HG03575 (cell line): ENCODE results near the gene SLC2A13.
"Not testable (repeated sequence)": the region's sequence is repeated elsewhere in the genome, so short reads cannot be mapped to it uniquely, and the experiment has no call there.

Experiments used
- ATAC-seq: cut with Tn5 transposase; IDR thresholded peaks from one replicate; pipeline ENCODE4 v1.9.1; 2021; ENCODE audit not compliant: unreplicated experiment, insufficient number of reproducible peaks, low FRiP score; ENCODE audit errors: extremely low read depth

SLC2A13 gene

DNA sequence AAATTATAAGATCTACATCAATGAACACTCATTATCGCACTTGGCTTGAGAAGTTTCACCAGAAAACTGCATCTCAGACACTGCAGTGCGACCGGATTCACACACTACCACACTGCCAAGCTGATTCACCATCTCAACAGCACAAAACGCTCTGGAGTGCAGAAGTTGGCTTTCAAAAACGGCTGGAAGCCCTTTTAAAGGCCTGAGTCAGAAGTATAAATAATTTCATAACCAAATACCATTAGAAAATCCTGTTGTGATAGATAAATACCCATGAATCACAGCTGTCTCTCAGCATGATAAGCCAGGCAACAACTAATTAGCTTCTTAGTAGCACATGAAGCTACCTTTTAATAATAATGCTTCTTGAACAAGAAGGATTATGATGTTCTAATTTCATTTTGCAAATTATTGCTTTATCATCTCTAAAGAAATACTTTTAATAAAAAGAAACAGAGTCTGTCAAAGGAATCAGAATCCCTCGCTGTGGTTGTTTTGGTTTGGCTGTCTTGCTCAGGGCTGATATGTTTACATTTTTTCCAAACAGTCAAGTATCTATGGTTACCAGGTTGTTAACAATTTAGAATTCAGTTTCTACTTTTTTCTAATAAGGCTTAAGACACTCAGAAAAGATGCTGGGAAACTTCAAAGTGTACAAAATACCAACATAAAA is 51.2 kb downstream of the SLC2A13 start:
- ATAC-seq = no peak

DNA sequence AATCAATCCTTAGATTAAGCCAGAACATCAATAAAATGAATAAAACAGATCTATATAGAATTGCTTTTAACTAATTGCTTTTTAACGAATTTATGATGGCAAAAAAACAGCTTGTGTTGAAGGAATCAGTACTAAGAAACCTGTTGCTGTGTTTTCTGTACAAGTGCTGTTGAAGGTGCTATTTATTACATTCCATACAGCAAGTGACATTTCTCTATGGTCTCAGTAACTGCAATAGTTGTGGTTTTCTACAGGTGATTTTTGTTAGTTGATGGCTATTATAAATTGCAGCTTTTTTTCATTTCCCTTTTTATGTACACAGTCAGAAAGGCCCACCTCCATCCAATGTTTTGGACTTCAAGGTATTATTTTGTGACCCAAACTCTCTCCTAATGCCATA is 56.6 kb downstream of the SLC2A13 start:
- no peak for ATAC-seq

DNA sequence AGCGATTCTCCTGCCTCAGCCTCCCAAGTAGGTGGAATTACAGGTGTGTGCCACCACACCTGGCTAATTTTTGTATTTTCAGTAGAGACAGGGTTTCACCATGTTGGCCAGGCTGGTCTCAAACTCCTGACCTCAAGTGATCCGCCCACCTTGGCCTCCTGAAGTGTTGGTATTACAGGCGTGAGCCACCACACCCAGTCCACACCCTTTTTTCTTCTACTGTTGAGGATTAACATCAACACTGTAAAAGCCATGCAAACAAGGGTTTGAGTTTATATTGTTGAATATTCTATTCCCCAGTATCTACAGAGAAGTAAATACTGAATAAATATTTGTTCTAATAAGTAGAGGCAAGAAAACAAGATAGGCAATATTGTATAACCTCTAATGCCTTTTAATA is 58.9 kb downstream of the SLC2A13 start:
- ATAC-seq = not testable (repeated sequence)

DNA sequence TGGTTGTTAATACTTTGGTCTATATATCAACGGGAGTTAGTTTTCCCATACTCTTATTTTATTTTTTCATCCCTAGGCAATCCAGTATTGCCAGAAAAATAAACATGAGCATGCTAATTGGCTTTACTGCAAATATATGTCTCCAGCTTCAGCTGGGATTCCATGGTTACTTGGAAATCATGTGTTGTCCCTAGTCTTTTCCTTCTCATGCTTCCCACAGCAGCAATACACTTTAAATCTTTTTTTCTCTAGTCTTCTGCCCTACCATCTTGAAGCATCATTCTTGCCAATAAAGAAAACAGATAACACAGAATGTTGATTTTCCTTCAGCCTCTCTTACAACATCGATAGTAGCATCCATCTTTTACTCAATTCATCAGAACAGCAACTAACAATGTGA is 60.2 kb downstream of the SLC2A13 start:
- no peak for ATAC-seq

DNA sequence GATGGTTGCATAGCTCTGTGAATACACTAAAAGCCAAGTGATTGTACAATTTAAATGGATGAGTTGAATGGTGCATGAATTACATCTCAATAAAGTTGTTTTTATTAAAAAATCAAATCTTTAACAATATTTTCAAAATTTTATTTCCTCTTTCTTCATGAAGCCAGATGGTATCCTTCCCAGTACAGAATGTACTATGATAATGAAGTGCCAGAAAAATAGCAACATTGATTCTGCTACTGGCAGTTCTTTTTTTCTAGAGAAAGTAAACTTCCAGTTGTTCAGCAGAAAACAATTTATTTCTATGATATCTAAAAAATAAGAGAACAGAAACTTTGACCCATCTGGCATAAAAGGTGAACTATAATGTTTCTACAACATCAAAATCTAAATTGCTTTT is 61.5 kb downstream of the SLC2A13 start:
- ATAC-seq = no peak

DNA sequence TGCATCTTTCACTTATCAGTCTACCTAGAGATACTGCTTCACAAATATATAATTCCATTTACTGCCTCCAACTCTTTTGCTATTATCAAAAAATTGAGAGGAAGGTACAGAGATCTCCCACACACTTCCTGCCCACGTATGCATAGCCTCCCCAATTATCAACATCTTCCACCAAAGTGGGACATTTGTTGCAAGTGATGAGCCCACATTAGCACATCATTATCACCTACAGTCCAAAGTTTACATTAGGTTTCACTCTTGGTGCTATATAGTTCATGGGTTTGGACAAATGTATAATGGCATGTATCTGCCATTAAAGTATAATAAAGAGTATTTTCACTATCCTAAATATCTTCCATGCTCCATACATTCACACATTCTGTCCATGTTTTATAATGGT is 66.3 kb downstream of the SLC2A13 start:
- ATAC-seq = no peak

DNA sequence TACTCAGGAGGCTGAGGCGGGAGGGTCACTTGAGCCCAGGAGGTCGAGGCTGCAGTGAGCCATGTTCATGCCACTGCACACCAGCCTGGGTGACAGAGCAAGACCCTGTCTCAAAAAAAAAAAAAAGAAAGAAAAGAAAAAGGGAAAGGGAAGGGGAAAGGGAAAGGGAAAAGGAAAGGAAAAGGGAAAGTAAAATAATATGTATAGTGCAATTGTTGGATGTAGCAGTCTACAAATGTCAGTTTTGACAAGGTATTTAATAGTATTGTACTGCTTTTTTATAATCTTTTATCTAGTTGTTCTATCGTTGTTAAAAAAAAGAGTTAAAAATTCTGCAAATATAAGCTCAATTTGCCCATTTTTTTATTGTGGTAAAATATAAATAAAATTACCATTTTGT is 67.3 kb downstream of the SLC2A13 start:
- no peak for ATAC-seq

DNA sequence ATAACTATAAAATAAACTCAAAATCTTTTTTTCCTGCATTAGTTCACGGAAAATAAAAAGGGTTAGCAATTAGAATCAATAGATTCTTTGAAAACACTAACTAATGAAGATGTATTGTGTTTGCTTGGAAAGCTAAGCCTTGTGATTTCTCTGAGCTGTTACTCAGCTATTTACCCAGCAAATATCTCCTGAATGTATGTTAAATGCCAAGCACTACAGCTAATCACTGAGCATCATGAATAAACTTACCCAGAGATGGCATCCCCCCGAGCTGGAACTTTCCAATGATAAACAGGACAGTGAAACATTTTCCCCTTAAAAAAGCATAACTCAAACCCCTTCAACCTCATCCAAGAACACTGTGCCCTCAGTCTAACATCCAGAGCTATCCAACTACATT is 71.2 kb downstream of the SLC2A13 start:
- ATAC-seq = no peak

DNA sequence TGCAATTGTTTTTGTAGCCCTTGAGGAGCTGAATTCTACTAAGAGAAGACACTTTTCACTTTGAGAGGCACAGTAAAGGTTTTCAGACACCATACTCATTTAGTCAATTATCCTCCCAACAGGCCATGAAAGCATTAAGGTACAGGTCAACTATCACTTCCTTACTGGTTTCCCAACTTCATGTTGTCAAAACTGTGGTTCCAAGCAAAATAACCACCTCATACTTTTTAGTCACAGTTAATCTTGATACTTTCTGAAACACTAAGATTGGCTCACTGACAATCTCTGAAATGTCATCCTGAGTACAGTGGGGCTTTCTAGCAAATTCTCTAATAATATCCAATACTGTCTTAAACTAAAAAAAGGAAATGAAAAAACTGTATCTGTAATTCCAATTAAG is 71.7 kb downstream of the SLC2A13 start:
- no peak for ATAC-seq

DNA sequence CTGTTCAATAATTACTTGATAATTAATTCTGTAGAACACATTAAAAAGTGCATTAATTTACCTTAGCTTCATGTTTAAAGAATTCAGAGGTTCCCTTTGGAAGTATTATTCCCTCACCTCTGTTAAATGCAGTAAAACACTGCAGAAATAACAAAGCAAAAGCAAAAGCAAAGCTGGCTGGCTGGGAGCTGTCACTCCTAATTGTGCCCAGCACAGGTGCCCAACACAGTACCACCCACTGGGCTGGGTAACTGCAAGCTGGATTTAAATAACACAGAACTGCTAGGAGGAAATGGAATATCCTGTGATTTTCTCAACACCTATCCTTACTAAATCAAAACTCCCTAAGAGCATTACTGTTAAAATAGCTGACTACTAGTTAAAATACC is 72.6 kb downstream of the SLC2A13 start:
- ATAC-seq = no peak

DNA sequence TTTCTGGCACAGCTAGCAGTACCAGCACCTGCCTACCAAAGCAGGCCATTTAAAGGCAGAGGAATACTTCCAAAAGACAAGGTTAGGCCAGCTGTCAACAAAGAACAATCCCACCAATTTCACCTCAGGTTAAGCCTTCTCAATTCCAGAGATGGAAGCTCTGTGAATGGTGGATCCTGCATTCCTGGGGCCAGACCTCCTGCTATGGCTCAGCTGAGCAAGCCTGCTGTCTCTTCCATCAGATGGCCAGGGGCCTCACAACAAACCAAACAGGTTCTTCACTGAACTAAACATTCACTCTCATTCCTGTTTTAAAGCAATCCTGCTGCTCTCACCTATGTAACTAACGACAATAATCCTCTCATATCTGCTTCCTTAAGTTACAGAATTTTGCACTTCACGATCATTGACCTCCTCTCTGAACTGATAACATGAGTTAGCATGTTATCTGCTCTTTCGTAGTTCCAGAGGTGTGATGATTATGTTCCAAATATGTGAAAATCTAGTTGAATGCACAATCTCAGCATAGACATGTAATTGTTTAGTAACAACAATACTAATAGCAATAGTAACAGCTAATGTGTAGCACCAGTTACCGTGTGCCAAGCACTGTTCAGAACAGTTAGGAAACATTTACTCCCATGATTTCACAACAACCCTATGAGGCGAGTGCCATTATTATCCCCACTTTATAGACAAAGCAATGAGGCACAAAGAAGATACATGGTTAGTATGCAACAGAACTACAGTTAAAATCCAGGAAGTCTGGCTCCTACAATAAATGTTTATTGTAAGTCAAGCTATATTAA is 73.2 kb downstream of the SLC2A13 start:
- ATAC-seq = no peak

DNA sequence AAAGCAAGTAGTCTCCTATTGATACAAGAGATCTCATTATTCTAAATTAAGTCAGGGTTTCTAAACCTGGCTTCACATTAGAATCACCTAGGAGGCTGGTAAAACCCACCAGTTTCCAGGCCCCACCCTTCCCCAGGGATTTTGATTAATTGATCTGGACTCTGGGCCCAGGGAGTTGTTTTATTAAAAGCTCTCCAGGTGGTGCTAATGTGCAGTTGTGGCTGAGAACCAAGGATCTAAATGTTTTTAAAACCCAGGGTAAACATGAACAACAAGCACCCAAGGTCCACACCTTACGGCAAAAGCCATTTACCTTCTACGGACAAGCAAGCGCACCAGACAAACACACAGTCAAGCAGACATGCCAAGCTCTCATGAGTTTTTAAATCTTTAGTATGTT is 73.9 kb downstream of the SLC2A13 start:
- no peak for ATAC-seq

DNA sequence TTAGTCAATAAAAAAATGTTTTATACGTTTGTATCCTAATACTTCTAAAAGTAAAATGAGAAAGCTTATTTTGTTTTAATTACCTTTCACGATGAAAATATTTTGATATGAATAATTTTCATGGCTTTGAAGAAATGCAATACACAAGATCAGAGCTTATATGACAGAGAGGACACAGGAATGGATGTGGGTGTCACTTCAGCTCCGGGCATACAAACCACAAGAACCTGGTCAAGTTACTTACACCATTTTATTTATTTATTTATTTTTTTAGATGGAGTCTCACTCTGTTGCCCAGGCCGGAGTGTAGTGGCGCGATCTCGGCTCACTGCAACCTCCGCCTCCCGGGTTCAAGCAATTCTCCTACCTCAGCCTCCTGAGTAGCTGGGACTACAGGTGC is 74.9 kb downstream of the SLC2A13 start:
- not testable (repeated sequence) for ATAC-seq

DNA sequence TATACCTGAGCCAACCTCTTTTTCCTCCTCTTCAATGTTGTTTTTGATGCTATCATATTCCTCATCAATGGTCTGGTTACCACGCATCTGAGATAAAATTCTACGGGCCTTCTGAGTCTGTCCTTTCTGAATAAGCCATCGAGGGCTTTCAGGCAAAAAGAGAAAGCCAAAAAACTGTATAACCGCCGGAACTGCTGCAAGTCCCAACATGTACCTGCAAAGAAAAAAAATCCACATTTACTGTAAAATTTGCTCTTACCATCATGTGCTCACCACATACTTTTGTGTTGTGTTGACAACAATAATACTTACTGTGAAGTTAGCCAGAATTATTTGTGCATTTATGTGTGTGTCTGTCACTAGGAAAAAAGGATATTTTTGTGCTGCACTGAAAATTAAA is 77.6 kb downstream of the SLC2A13 start:
- ATAC-seq = no peak

DNA sequence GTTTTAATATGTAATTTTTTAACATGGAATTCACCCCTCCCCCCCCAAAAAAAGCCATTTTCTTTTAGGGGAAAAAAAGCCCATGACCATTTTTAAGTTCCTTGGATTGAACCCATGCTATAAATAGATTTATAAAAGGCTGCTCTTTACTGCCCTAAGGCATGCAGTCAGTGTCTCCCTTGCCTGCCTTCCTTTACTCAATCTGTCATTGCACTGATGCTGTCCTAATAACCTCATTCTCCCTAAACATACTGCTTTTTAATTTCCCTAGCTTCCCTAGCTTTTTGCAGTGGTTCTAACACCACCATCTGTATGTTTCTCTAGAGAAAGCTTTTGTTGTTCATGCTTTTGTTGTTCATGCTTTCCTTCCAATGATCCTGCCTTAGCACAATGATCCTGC is 83.0 kb downstream of the SLC2A13 start:
- ATAC-seq = no peak

DNA sequence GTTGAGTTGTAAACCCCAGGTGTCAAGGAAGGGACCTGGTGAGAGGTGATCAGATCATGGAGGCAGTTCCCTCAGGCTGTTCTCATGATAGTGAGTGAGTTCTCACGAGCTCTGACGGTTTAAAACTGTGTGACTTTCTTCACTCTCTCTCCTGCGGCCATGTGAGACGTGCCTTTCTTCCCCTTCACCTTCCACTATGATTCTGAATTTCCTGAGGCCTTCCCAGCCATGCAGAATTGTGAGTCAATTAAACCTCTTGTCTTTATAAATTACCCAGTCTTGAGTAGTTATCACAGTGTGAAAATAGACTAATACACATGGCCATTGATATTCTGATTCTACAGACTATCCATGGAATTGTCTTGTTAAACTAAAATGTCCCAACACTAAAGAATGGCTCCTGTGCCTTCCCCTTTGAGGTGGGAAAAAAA is 85.6 kb downstream of the SLC2A13 start:
- ATAC-seq = no peak

DNA sequence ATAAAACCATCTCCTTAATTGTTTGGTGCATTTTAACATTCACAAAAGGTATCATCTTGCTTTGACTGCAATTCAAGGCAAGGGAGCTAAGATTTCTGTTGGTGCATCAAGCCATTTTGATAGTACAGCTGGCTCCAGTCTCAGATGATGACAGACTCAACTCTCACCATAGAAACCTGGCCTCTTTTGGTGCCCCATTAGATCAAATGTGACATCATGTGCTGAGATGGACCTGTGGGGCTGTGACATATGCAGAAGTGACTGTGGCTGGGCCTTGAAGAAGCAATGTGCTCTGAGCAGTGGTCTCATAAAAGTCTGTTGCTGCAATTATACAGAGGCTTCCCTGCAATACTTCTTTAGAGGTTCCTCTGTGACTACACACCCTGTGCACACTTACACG is 88.4 kb downstream of the SLC2A13 start:
- ATAC-seq = no peak

DNA sequence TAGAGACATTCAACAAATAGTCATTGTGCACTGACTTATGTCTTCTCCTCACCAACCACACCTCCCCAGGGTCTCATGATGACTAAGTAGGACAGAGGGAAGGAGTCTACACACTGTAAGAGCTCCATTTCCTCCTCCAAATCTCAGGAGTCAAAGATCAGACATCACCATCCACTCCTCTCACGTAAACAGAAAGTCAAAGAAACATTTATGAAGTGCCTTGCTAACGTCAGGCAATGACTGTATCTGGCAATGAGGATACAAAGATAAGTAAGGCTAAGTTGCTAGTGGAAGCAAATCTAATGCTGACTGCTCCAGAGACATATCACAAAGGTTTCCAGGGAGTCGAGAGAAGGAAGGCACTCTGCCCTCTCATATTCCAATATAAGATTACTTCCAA is 88.9 kb downstream of the SLC2A13 start:
- ATAC-seq = no peak

DNA sequence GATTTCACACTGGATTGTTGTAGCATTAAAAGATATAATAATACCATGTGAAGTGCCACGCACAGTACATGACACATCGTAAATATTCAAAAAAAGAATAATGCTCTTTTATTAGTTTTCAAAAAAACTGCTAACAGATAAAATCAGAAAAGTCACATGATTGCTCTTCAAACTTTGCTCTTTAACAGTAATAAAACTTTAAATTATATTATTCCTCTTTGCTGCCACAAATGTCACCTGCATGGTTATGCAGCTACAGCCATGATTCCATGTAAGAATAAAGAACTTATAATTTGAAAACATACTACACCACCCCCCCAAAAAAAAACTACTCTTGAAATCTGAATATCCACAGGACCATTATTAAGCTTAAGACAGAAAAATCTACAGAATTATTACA is 90.0 kb downstream of the SLC2A13 start:
- ATAC-seq = no peak

DNA sequence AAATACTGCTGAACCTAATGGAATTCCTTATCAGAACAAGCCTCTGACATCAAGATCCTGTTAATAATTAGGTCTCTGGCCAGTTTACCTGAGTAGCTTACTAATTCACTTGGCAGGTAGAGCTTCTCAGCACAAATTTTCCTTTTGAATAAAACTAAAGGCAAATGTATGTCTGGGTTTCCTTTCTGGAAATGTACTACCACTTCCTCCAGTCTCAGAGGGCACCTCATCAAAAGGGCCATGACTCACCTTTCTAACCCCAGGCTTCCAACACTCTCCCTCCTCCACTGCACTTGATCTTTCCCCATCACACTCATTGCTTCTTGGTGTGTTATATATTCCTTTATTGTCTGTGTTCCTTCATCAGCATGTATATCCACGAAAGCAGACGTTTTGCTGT is 90.5 kb downstream of the SLC2A13 start:
- no peak for ATAC-seq

DNA sequence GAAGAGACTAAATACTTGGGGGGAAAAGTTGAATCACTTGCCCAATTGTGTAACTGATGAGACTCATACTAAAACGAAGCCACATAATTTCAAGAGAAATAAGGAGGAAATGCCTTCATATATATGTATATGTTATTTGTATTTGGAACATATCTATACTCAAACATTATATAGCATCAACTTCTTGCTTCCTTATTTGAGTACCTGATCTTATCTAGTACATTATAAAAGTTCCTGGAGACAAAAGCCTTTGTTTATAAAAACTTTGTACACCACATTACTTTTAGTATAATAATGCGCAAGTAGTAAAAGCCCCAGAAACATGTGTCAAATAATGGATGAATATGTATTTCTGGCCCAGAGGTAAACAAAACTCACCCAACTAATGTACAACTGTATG is 92.0 kb downstream of the SLC2A13 start:
- ATAC-seq = no peak
